CD14-positive monocyte (primary cell): Measurements from ENCODE around the gene SNUPN. TPM values are rescaled to one million over a fixed set of nuclear protein-coding genes. Genes with fewer than 3 reads are reported as not detected.

ENCODE experiments used
- DNase-seq, 3 donors: peaks; one replicate each; pipeline ENCODE4 v3.0.0-alpha.2; 2011 to 2022
- H2AFZ ChIP-seq: 2 replicates; pipeline ENCODE4 v1.6.0; 2012; ENCODE audit warnings: mild to moderate bottlenecking, low read depth, low read length, inconsistent platforms; ENCODE audit not compliant: insufficient read depth, poor library complexity, severe bottlenecking
- H3K27ac ChIP-seq, 2 donors: 1 replicate in 1 of 2; 2 replicates in 1 of 2; pipeline ENCODE4 v1.5.1; 2012 to 2013; ENCODE audit warnings: low read length in 2 of 2, control low read depth in 1 of 2, inconsistent platforms in 1 of 2, low read depth in 1 of 2, mild to moderate bottlenecking in 1 of 2
- H3K27me3 ChIP-seq, 2 donors: one replicate each; pipeline versions ENCODE4 v1.6.0 to v1.6.1; 2011 to 2013; ENCODE audit warnings: low read length in 2 of 2; ENCODE audit not compliant: control insufficient read depth in 2 of 2, insufficient read depth in 2 of 2
- H3K36me3 ChIP-seq, 2 donors: replicated peaks in 1 of 2; 1 replicate in 1 of 2; 2 replicates in 1 of 2; pipeline versions ENCODE4 v1.5.1 to v1.6.1; 2012 to 2013; ENCODE audit warnings: low read length in 2 of 2, control low read depth in 1 of 2, inconsistent platforms in 1 of 2, mild to moderate bottlenecking in 1 of 2; ENCODE audit not compliant: insufficient read depth in 2 of 2, control insufficient read depth in 1 of 2
- H3K4me1 ChIP-seq, 2 donors: 1 replicate in 1 of 2; 2 replicates in 1 of 2; pipeline versions ENCODE4 v1.5.1 to v1.6.1; 2012 to 2013; ENCODE audit warnings: low read length in 2 of 2, control low read depth in 1 of 2, inconsistent platforms in 1 of 2, mild to moderate bottlenecking in 1 of 2, moderate library complexity in 1 of 2; ENCODE audit not compliant: insufficient read depth in 2 of 2, control insufficient read depth in 1 of 2
- H3K4me2 ChIP-seq: replicated peaks from 2 replicates; pipeline ENCODE3; 2012; ENCODE audit warnings: low read length, moderate library complexity, mild to moderate bottlenecking; ENCODE audit not compliant: poor library complexity, severe bottlenecking; ENCODE audit errors: extremely low read depth
- H3K4me3 ChIP-seq, 3 experiments: fragments of 200-600 bp in 1 of 3; sonication (generic) in 1 of 3; replicated peaks in 1 of 3; 1 replicate in 2 of 3; 2 replicates in 1 of 3; pipeline ENCODE4 v1.5.1; 2011 to 2013; ENCODE audit warnings: low read length in 3 of 3, mild to moderate bottlenecking in 3 of 3, control low read depth in 2 of 3, low read depth in 2 of 3, inconsistent platforms in 1 of 3, moderate library complexity in 1 of 3
- H3K79me2 ChIP-seq: 2 replicates; pipeline ENCODE4 v1.6.0; 2012; ENCODE audit warnings: mild to moderate bottlenecking, control low read depth, inconsistent platforms, low read length, moderate library complexity; ENCODE audit not compliant: insufficient read depth
- H3K9ac ChIP-seq: 2 replicates; pipeline ENCODE4 v1.6.0; 2017; ENCODE audit warnings: low read length, mild to moderate bottlenecking; ENCODE audit not compliant: insufficient read depth, poor library complexity, severe bottlenecking
- H3K9me3 ChIP-seq, 2 donors: replicated peaks in 1 of 2; 1 replicate in 1 of 2; 2 replicates in 1 of 2; pipeline versions ENCODE4 v1.5.1 to v1.6.1; 2012 to 2013; ENCODE audit warnings: low read length in 2 of 2, control low read depth in 1 of 2; ENCODE audit not compliant: control insufficient read depth in 1 of 2, insufficient read depth in 1 of 2
- H4K20me1 ChIP-seq: 2 replicates; pipeline ENCODE4 v1.6.0; 2012; ENCODE audit warnings: mild to moderate bottlenecking, low read length, control low read depth, moderate library complexity; ENCODE audit not compliant: insufficient read depth
- H3K27ac Mint-ChIP-seq, 7 donors: one replicate each; pipeline ENCODE4 v1.8.0; 2020; ENCODE audit warnings: mild to moderate bottlenecking in 7 of 7, mixed read lengths in 7 of 7, moderate library complexity in 6 of 7, inconsistent platforms in 2 of 7
- H3K27me3 Mint-ChIP-seq, 3 donors: one replicate each; pipeline ENCODE4 v1.8.0; 2021 to 2022; ENCODE audit warnings: low read depth in 3 of 3, mild to moderate bottlenecking in 3 of 3, mixed read lengths in 3 of 3, moderate library complexity in 3 of 3, inconsistent platforms in 1 of 3
- H3K36me3 Mint-ChIP-seq, 2 donors: one replicate each; pipeline ENCODE4 v1.8.0; 2020; ENCODE audit warnings: mixed read lengths in 2 of 2, inconsistent platforms in 1 of 2, mild to moderate bottlenecking in 1 of 2
- H3K4me1 Mint-ChIP-seq: one replicate; pipeline ENCODE4 v1.8.0; 2020; ENCODE audit warnings: mild to moderate bottlenecking, mixed read lengths
- H3K4me3 Mint-ChIP-seq, 2 donors: one replicate each; pipeline ENCODE4 v1.8.0; 2020; ENCODE audit warnings: mild to moderate bottlenecking in 2 of 2, mixed read lengths in 2 of 2, moderate library complexity in 1 of 2
- H3K9me3 Mint-ChIP-seq, 7 donors: one replicate each; pipeline ENCODE4 v1.8.0; 2020 to 2022; ENCODE audit warnings: mixed read lengths in 7 of 7, mild to moderate bottlenecking in 6 of 7, moderate library complexity in 6 of 7, inconsistent platforms in 2 of 7
- CTCF ChIP-seq: fragments of 200-600 bp; IDR thresholded peaks from one replicate; pipeline ENCODE4 v1.8.0; 2022; ENCODE audit warnings: antibody characterized with exemption, mild to moderate bottlenecking
- WGBS: methylation state at CpG from one replicate; pipeline ENCODE4 v1.1.5; 2013; ENCODE audit warnings: missing lambda C conversion rate; ENCODE audit not compliant: insufficient coverage; 5-methylcytosine and 5-hydroxymethylcytosine counted together
- intact Hi-C, 2 donors: fragments of 100-400 bp; cut with micrococcal nuclease; formaldehyde crosslinking; loops; one replicate each; pipeline versions ENCODE4 v1.15.0 to v1.15.1; 2023
- polyA plus RNA-seq, 3 donors: library from polyadenylated mRNA; depleted of rRNA in 1 of 3; unstranded in 2 of 3; stranded (reverse) in 1 of 3; fragments of 300-500 nt in 2 of 3; fragments of >200 nt in 1 of 3; fragmentation: Illumina TruSeq in 2 of 3; gene quantifications; 1 replicate in 2 of 3; 2 replicates in 1 of 3; pipeline ENCODE4 v1.2.3, GENCODE V29; 2012 to 2021

Gene SNUPN
- polyA plus RNA-seq, 3 donors = 11.7 to 31.8 (median 29.3) TPM

DNA sequence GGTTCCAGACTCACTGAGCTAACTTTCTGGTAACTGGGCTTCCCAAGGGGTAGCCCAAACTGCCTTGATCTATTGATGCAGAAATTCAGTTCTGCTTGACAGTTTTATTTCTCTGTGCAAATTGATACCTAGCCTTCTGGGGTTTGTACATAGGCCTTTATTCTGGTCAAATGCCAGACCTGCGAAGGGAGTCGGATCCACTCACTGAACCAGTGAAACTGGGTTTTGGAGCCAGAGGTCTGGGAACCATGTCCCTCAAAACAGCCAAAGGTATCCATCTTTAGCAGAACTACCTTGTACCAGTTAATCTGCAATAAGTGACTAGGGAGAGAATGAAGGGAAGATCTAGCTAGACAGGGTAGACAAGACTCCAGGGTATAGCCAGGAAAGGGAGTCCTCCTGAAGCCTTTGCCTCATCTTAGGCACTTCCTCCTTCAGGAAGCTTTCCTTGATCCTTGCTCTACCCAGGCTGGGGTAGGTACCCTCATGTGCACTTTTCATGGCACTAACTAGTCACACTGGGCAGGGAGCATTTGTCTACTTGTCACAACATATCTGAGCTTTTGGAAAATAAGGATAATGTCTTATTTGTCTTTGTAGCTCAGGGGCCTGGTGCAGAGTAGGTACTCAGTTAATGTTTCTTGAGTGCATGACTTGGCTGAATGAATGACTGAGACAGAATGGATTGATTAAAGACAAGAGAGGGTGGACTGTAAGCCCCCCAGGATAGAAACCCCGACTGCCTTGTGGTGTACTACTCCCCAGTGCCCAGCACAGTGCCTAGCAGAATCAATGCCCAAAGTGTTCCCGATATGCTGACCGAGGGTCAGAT, 20.8 kb upstream of the SNUPN start:
- no peak for TF ChIP-seq CTCF
- Histone ChIP-seq H3K4me3 (peak overlapping the region; percentile 81 to 98 (median 88)), H3K9ac (peak overlapping the region; percentile 71)

DNA sequence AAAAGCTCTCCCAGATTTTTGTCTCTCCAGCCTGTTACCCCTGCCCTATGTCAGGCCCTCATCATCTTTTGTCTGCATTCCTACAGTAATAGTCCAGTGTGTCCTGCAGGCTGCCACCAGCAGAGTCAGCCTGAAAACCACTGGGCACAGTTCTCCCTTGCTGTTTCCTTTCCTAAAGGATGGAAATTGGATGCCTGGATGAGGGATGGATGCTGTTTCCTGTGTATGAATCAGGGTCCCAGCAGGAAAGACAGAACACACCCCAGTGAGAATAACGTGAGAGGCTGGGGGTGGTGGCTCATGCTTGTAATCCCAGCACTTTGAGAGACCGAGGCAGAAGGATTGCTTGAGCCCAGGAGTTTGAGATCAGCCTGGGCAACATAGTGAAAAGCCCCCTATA, 18.9 kb upstream of the SNUPN start:
- peaks cover 14 to 22% (median 21%) of the 10 kb centered on the region in 3 donors for H3K27me3 Mint-ChIP-seq
- intact Hi-C loops = loop anchor here (5.0 kb wide), 2 partner anchors 187 to 192 kb away; partner anchors contain the start of gene SIN3A (in 1 of the 2)
- H3K79me2 ChIP-seq = peaks cover 8% of the 10 kb centered on the region
- H2AFZ ChIP-seq = no peak overlapping the region
- TF ChIP-seq CTCF = no peak
- peak overlapping the region in 1 of 2 donors; percentile 15 for H3K4me3 Mint-ChIP-seq
- peaks cover 30 to 46% of the 10 kb centered on the region in 2 donors for H3K4me1 ChIP-seq
- peaks cover 0 to 2% (median 0%) of the 10 kb centered on the region in 7 donors for H3K9me3 Mint-ChIP-seq
- H3K9ac ChIP-seq = no peak overlapping the region
- H3K36me3 ChIP-seq = no peaks in the 10 kb centered on the region
- H4K20me1 ChIP-seq = peaks cover 1% of the 10 kb centered on the region
- peaks cover 36% of the 10 kb centered on the region for H3K4me1 Mint-ChIP-seq
- no peak overlapping the region for H3K27ac Mint-ChIP-seq
- peaks cover 2 to 4% of the 10 kb centered on the region in 2 donors for H3K36me3 Mint-ChIP-seq
- no peaks in the 10 kb centered on the region for H3K9me3 ChIP-seq
- H3K27ac ChIP-seq = no peak overlapping the region
- 80% methylated on average over 1 of the region's 2 CpGs for WGBS
- DNase-seq = no peak
- no peak overlapping the region for H3K4me3 ChIP-seq
- H3K27me3 ChIP-seq = peaks cover 0 to 8% of the 10 kb centered on the region in 2 donors
- H3K4me2 ChIP-seq = no peak overlapping the region

More for the DNA sequence above, 20.8 kb upstream of the SNUPN start:
- WGBS = 42% methylated on average over 4 of the region's 5 CpGs
- Histone ChIP-seq H3K27ac (peak overlapping the region in 1 of 2 donors; percentile 29), H3K4me2 (peak overlapping the region; percentile 97), H3K9me3 (no peaks in the 10 kb centered on the region), H3K4me1 (peaks cover 26 to 49% of the 10 kb centered on the region in 2 donors), H3K79me2 (peaks cover 3% of the 10 kb centered on the region), H2AFZ (peak overlapping the region; percentile 98), H4K20me1 (peaks cover 6% of the 10 kb centered on the region), H3K36me3 (peaks cover 0 to 11% of the 10 kb centered on the region in 2 donors), H3K27me3 (peaks cover 0 to 8% of the 10 kb centered on the region in 2 donors)
- peak overlapping the region; percentile 95 to 96 for H3K4me3 Mint-ChIP-seq
- peaks cover 46% of the 10 kb centered on the region for H3K4me1 Mint-ChIP-seq
- peaks cover 20 to 23% of the 10 kb centered on the region in 2 donors for H3K36me3 Mint-ChIP-seq
- intact Hi-C loops = loop anchor here in 1 of 2 donors (2.0 kb wide), 1 partner anchor 70 kb away; no protein-coding TSS in a partner anchor
- H3K27me3 Mint-ChIP-seq = peaks cover 14 to 22% (median 21%) of the 10 kb centered on the region in 3 donors
- H3K9me3 Mint-ChIP-seq = peaks cover 0 to 4% (median 0%) of the 10 kb centered on the region in 7 donors
- peak overlapping the region in 3 of 7 donors; percentile 24 to 80 (median 43) for H3K27ac Mint-ChIP-seq
- no peak for DNase-seq
